Breast epithelium (tissue), 4 donors: Measurements from ENCODE around the gene F5. TPM values are rescaled to one million over a fixed set of nuclear protein-coding genes. Genes with fewer than 3 reads are reported as not detected.

Source experiments
- DNase-seq, 2 donors: peaks; one replicate each; pipeline ENCODE4 v3.0.0-alpha.2; 2019; ENCODE audit warnings: low spot score in 2 of 2
- H3K27ac ChIP-seq, 2 donors: fragments of 200-600 bp; sonication (generic) in 1 of 2; one replicate each; pipeline ENCODE4 v1.5.1; 2016 to 2019; ENCODE audit warnings: mild to moderate bottlenecking in 1 of 2
- H3K27me3 ChIP-seq, 2 donors: fragments of 200-600 bp; sonication (generic) in 1 of 2; one replicate each; pipeline versions ENCODE4 v1.5.1 to v1.6.0; 2017 to 2019; ENCODE audit warnings: control low read depth in 1 of 2, mild to moderate bottlenecking in 1 of 2
- H3K36me3 ChIP-seq: fragments of 200-600 bp; one replicate; pipeline ENCODE4 v1.5.1; 2019
- H3K4me1 ChIP-seq, 2 donors: fragments of 200-600 bp; sonication (generic); one replicate each; pipeline ENCODE4 v1.5.1; 2016 to 2019; ENCODE audit warnings: control low read depth in 1 of 2
- H3K4me3 ChIP-seq, 3 donors: fragments of 200-600 bp; sonication (generic); 1 replicate in 2 of 3; 2 replicates in 1 of 3; pipeline ENCODE4 v1.5.1; 2016 to 2019; ENCODE audit warnings: mild to moderate bottlenecking in 3 of 3, moderate library complexity in 2 of 3
- H3K9me3 ChIP-seq, 2 donors: fragments of 200-600 bp; sonication (generic) in 1 of 2; one replicate each; pipeline ENCODE4 v1.5.1; 2016 to 2019; ENCODE audit warnings: control low read depth in 1 of 2
- POLR2A ChIP-seq: fragments of 450-650 bp; IDR thresholded peaks from one replicate; pipeline ENCODE4 v1.6.1; 2016; ENCODE audit warnings: antibody characterized with exemption, mild to moderate bottlenecking, moderate library complexity
- POLR2AphosphoS5 ChIP-seq, 3 donors: sonication (generic); formaldehyde crosslinking; IDR thresholded peaks; one replicate each; pipeline ENCODE4 v1.6.1; 2017; ENCODE audit warnings: antibody characterized with exemption in 3 of 3
- intact Hi-C: fragments of 100-400 bp; cut with DNase I; formaldehyde crosslinking; loops from one replicate; pipeline ENCODE4 v1.15.1; 2023; ENCODE audit warnings: low total_unique reads
- total RNA-seq, 3 donors: library from RNA; depleted of rRNA; stranded (reverse); fragments of >200 nt; gene quantifications; one replicate each; pipeline ENCODE4 v1.1.0, GENCODE V29; 2016
- TF ChIP-seq, protein P1 (sequence below), 3 donors: fragments of 450-650 bp; IDR thresholded peaks; one replicate each; pipeline ENCODE4 v1.5.1; 2016 to 2017; ENCODE audit warnings: antibody characterized with exemption in 3 of 3, mild to moderate bottlenecking in 3 of 3, moderate library complexity in 3 of 3

The F5 gene
- total RNA-seq, 3 donors from 2014 or later, result 0.44 to 7.4 (median 1.3) TPM

DNA sequence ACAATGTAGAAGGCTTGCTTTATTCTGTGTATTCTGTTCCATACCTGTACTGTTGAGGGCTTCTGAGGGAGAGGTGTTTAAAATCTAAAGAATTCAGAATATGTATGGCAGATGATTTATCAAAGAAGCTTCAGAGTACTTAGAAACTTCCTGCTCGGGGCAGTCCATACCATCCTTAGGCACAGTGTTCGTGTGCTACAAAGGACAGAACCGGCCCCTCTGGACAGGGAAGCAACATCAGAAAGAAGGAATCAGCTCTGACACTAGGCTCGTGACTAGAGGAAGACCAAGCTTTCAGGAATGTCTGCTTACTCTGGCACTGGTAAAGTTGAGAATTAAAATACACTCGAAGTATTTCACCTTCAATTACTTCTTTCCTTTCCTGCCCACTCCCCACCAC, 29.5 kb upstream of the F5 start:
- Histone ChIP-seq H3K27me3 (peaks cover 0 to 5% of the 10 kb centered on the region in 2 donors), H3K36me3 (no peaks in the 10 kb centered on the region), H3K9me3 (no peaks in the 10 kb centered on the region), H3K4me1 (no peaks in the 10 kb centered on the region), H3K4me3 (no peak overlapping the region), H3K27ac (no peak overlapping the region)
- intact Hi-C loops, result no loop called here
- TF ChIP-seq POLR2AphosphoS5 (IDR thresholded peaks at IDR 0.05), result no peak
- TF ChIP-seq POLR2A, result no peak
- TF ChIP-seq, protein P1, sequence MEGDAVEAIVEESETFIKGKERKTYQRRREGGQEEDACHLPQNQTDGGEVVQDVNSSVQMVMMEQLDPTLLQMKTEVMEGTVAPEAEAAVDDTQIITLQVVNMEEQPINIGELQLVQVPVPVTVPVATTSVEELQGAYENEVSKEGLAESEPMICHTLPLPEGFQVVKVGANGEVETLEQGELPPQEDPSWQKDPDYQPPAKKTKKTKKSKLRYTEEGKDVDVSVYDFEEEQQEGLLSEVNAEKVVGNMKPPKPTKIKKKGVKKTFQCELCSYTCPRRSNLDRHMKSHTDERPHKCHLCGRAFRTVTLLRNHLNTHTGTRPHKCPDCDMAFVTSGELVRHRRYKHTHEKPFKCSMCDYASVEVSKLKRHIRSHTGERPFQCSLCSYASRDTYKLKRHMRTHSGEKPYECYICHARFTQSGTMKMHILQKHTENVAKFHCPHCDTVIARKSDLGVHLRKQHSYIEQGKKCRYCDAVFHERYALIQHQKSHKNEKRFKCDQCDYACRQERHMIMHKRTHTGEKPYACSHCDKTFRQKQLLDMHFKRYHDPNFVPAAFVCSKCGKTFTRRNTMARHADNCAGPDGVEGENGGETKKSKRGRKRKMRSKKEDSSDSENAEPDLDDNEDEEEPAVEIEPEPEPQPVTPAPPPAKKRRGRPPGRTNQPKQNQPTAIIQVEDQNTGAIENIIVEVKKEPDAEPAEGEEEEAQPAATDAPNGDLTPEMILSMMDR (IDR thresholded peaks at IDR 0.05), result no peak
- no peak for DNase-seq

DNA sequence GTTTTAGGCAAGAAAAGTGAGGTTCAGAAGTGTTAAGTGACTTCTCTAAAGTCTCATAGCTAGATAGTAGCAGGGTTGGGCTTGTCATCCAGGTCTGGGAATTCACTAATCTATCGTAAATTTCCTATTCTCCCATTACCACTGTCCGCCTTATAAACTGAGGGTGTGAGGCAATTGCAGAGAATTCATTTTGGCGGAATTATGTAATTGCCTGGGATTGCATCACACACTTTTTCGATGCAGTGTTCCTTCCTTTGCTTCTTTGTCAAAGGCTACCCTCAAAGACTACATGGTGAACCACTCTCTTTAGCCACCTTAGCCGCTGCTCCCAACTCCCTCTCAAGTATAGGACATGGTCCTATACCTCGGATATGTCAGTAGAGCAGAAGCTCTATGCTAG, 24.6 kb upstream of the F5 start:
- DNase-seq, result no peak
- no peaks in the 10 kb centered on the region for H3K4me1 ChIP-seq
- no peaks in the 10 kb centered on the region for H3K36me3 ChIP-seq
- intact Hi-C loops, result no loop called here
- peaks cover 0 to 5% of the 10 kb centered on the region in 2 donors for H3K27me3 ChIP-seq
- H3K9me3 ChIP-seq, result no peaks in the 10 kb centered on the region
- TF ChIP-seq, protein P1 (IDR thresholded peaks at IDR 0.05), result no peak
- no peak for TF ChIP-seq POLR2A
- TF ChIP-seq POLR2AphosphoS5 (IDR thresholded peaks at IDR 0.05), result no peak
- no peak overlapping the region for H3K4me3 ChIP-seq
- no peak overlapping the region for H3K27ac ChIP-seq

- Histone ChIP-seq H3K9me3 (no peaks in the 10 kb centered on the region), H3K36me3 (no peaks in the 10 kb centered on the region), H3K27ac (no peak overlapping the region), H3K4me3 (no peak overlapping the region), H3K4me1 (no peaks in the 10 kb centered on the region), H3K27me3 (peaks cover 0 to 5% of the 10 kb centered on the region in 2 donors)
- intact Hi-C loops, result no loop called here
- DNase-seq, result no peak
- TF ChIP-seq POLR2A, result no peak
- no peak for TF ChIP-seq POLR2AphosphoS5 (IDR thresholded peaks at IDR 0.05)
- TF ChIP-seq, protein P1 (IDR thresholded peaks at IDR 0.05), result no peak
These were observed 23.8 kb upstream of the F5 start for GRCh38 chr1:169610108-169610507.

DNA sequence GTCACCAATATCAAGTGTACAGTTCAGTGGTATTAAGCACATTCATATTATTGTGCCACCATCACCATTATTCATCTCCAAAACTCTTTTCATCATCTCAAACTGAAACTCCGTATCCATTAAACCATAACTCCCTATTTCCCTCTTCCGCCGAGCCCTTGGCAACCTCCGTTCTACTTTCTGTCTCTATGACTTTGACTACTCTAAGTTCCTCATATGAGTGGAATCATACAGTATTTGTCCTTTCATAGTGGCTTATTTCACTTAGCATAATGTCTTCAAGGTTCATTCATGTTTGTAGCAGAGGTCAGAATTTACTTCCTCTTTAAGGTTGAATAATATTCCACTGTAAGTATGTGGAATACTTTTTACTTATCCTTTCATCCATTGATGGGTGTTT, 21.9 kb upstream of the F5 start:
- intact Hi-C loops, result no loop called here
- Histone ChIP-seq H3K36me3 (no peaks in the 10 kb centered on the region), H3K4me1 (no peaks in the 10 kb centered on the region), H3K27me3 (peaks cover 0 to 5% of the 10 kb centered on the region in 2 donors), H3K27ac (no peak overlapping the region), H3K9me3 (no peaks in the 10 kb centered on the region), H3K4me3 (no peak overlapping the region)
- TF ChIP-seq, protein P1 (IDR thresholded peaks at IDR 0.05), result no peak
- no peak for TF ChIP-seq POLR2AphosphoS5 (IDR thresholded peaks at IDR 0.05)
- TF ChIP-seq POLR2A, result no peak
- no peak for DNase-seq

- Histone ChIP-seq H3K9me3 (no peaks in the 10 kb centered on the region), H3K36me3 (no peaks in the 10 kb centered on the region), H3K4me1 (no peaks in the 10 kb centered on the region), H3K27me3 (no peaks in the 10 kb centered on the region), H3K27ac (no peak overlapping the region), H3K4me3 (no peak overlapping the region)
- no peak for DNase-seq
- TF ChIP-seq, protein P1 (IDR thresholded peaks at IDR 0.05), result no peak
- TF ChIP-seq POLR2AphosphoS5 (IDR thresholded peaks at IDR 0.05) (no peak), POLR2A (no peak)
- intact Hi-C loops, result no loop called here
These were observed 18.7 kb upstream of the F5 start for GRCh38 chr1:169604781-169605560.
